Left renal cortex interstitium (tissue), 4 donors: Measurements from ENCODE around the gene PTGER3. TPM values are rescaled to one million over a fixed set of nuclear protein-coding genes. Genes with fewer than 3 reads are reported as not detected.
"Not testable (repeated sequence)": the region's sequence is repeated elsewhere in the genome, so short reads cannot be mapped to it uniquely, and the experiment has no call there.

Experiments used
- DNase-seq, 4 donors: peaks; one replicate each; pipeline ENCODE4 v3.0.0-alpha.2; 2013; ENCODE audit warnings: low read depth in 4 of 4, low spot score in 2 of 4, missing footprints in 1 of 4
- polyA plus RNA-seq, 4 donors: library from polyadenylated mRNA; unstranded; fragments of 120-200 nt; gene quantifications; one replicate each; pipeline ENCODE4 v1.2.1, GENCODE V29; 2013; ENCODE audit not compliant: insufficient read length in 4 of 4

PTGER3 gene
- polyA plus RNA-seq, 4 donors: 43.4 to 60.0 (median 50.6) TPM

- no peak for DNase-seq
Observed at GRCh38 chr1:71015745-71016144, 31.9 kb downstream of the PTGER3 start.

- DNase-seq: no peak
Observed at GRCh38 chr1:71014178-71014579, 33.4 kb downstream of the PTGER3 start.

GRCh38 chr1:71002709-71003475, 44.7 kb downstream of the PTGER3 start:
- DNase-seq: no peak

DNA sequence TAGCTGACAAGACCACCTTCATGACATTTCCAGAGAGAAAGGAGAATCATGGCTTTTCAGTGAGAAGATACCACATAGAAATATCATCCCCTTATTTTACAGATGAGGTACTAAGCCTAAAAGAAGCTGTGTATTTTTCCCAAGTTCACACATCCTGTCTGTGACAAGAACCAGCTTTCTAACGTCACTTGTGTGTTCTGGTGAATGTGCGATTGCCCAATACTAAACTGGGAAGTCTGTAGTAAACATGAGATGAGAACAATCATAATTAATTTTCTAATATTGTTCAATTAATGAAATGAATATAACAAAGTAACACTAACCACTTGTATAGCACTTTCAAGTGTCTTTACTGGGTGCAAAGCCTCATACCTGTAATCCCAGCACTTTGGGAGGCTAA, 46.0 kb downstream of the PTGER3 start:
- DNase-seq: no peak

DNA sequence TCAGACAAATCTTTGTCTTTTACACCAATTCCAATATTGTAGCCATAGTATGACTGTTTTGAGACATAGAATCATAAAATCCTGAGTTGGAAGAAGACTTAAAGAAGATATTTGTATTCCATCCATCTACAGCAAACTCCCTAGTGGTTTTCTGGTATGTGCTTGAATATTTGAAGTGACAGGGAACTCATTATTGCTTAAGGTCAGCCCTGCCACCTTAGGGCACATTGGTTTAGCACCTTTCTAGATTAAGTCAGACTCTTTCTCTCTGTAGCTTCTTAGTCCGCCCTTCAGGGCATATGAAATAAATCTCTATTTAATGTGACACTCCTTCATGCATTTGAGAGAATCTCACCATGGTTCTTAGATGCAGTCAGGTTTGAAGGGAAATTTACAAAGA, 49.8 kb downstream of the PTGER3 start:
- no peak for DNase-seq

- no peak for DNase-seq
Observed at GRCh38 chr1:70994753-70995268, 52.8 kb downstream of the PTGER3 start.

- DNase-seq: no peak
Observed at GRCh38 chr1:70993798-70994197, 53.8 kb downstream of the PTGER3 start.

- no peak for DNase-seq
Observed at GRCh38 chr1:70992521-70992920, 55.1 kb downstream of the PTGER3 start.

DNA sequence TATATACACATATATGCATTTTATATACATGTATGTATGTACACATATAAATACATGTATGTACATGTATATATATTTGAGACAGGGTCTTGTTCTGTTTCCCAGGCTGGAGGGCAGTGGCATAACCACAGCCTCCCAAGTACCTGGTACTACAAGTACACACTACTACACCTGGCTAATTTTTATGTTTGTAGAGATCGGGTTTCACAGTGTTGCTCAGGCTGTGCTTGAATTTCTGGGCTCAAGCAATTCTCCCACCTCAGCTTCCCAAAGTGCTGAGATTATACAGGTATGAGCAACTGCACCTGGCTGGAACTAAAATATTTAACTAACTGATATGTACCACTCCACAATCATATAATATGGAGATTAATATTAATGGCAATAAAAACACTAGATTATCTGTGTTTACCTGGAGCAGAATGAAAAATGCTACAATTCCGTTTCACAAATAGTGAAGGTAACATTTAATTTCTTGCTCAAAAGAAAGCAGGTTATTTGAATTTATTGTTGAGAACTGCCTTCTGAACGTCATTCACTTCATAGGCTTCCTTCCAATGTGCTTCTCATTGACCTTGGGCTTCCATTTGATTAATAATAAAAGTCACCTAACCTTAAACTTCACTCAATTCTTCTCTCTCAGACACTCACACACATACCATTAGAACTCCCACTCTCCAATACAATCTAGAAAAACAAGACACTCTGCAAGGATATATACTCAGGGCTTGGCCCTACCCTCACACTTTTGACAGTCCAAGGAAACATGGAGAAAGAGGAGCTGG, 57.0 kb downstream of the PTGER3 start:
- DNase-seq: no peak

GRCh38 chr1:70987497-70987896, 60.1 kb downstream of the PTGER3 start:
- DNase-seq: no peak

DNA sequence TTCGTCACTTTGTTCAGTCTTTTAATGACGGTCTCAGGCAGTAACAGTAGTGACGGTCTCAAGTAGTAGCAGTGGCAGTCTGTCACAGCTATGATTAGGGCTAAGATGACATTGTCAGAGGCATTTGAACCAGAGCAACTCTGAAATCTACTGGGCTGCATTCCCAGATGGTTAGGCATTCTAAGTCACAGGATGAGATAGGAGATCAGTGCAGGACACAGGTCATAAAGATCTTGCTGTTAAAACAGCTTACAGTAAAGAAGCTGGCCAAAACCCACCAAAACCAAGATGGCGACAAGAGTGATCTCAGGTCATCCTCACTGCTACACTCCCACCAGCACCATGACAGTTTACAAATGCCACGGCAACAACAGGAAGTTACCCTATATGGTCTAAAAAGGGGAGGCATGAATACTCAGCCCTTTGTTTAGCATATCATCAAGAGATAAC, 61.8 kb downstream of the PTGER3 start:
- DNase-seq: not testable (repeated sequence)

GRCh38 chr1:70985278-70985677, 62.3 kb downstream of the PTGER3 start:
- DNase-seq: not testable (repeated sequence)

- no peak for DNase-seq
Observed at GRCh38 chr1:70980361-70980760, 67.3 kb downstream of the PTGER3 start.

DNA sequence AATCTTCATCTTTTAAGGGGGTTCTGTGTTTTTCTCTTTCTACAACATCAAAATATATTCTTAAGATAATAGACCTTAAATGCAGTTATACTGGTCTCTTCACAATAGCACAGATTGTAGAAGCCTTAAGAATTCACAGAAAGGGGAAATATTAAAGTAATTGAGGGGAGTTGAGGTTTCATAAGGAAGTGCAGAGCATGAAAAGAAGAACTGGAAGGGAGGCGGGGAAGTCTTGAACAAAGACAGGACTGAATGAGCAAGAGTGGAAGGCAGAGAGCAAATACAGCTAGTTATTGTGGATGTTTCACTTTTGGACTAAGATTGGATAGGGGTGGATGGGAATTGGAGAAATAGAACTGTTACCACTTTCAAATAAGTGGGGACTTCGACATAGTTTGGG, 67.7 kb downstream of the PTGER3 start:
- no peak for DNase-seq

- no peak for DNase-seq
Observed at GRCh38 chr1:70979313-70979712, 68.3 kb downstream of the PTGER3 start.

GRCh38 chr1:70978623-70979022, 69.0 kb downstream of the PTGER3 start:
- DNase-seq: no peak

DNA sequence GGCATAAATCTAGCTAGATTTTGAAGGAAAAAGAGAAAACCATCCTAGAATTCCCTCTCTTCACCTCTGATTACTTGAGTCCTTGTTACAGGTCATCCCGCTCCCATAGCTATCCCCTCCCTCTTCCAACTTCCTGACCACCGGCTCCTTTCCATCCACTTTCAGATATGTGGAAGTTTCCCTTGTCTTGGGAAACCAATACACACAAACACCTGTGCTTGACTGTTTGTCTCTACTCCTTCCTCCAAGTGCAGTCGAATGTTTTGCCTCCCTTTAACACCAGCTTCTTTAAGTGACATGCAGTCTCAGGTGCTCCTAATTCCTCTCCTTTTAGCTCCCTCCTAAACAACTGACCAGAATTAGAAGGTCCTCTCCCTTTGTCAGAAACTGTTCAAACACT, 70.0 kb downstream of the PTGER3 start:
- no peak for DNase-seq

GRCh38 chr1:70977041-70977440, 70.6 kb downstream of the PTGER3 start:
- DNase-seq: no peak

- no peak for DNase-seq
Observed at GRCh38 chr1:70973754-70974153, 73.9 kb downstream of the PTGER3 start.

- no peak for DNase-seq
Observed at GRCh38 chr1:70970407-70970806, 77.2 kb downstream of the PTGER3 start.

GRCh38 chr1:70966018-70966638, 81.5 kb downstream of the PTGER3 start:
- DNase-seq: no peak
